C4-2B (cell line): ENCODE data around the gene IL1F10.

ENCODE experiments used
- H3K27ac ChIP-seq: fragments of 450-650 bp; 2 replicates; pipeline ENCODE4 v1.5.1; 2017
- ZFX ChIP-seq: fragments of 450-650 bp; IDR thresholded peaks from 2 replicates; pipeline ENCODE4 v1.6.1; 2017
- TF ChIP-seq, protein P1 (sequence below): fragments of 450-650 bp; conservative IDR thresholded peaks from 2 replicates; pipeline ENCODE4 v1.5.1; 2017; ENCODE audit warnings: mild to moderate bottlenecking

The IL1F10 gene

DNA sequence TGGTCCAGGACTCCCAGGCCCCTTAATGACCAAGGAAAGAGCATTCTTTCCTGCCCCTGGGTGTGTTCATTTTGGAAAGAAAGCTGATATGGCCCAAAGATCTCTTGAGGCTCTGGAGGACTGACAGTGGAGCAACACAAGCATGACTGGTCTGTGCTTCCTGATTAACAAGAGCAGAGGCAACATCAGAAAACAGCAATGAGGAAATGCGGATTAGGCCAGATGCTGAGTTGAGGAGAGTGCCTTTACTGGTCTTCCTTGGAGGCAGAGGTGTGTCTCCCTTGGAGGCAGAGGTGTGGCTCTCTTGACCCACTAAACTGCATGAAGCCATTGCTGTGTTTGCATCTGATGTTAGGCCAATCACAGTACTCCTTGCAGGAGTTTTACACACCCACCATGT is 35.0 kb upstream of the IL1F10 start:
- no peak overlapping the region for H3K27ac ChIP-seq
- TF ChIP-seq, protein P1, sequence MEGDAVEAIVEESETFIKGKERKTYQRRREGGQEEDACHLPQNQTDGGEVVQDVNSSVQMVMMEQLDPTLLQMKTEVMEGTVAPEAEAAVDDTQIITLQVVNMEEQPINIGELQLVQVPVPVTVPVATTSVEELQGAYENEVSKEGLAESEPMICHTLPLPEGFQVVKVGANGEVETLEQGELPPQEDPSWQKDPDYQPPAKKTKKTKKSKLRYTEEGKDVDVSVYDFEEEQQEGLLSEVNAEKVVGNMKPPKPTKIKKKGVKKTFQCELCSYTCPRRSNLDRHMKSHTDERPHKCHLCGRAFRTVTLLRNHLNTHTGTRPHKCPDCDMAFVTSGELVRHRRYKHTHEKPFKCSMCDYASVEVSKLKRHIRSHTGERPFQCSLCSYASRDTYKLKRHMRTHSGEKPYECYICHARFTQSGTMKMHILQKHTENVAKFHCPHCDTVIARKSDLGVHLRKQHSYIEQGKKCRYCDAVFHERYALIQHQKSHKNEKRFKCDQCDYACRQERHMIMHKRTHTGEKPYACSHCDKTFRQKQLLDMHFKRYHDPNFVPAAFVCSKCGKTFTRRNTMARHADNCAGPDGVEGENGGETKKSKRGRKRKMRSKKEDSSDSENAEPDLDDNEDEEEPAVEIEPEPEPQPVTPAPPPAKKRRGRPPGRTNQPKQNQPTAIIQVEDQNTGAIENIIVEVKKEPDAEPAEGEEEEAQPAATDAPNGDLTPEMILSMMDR = no peak
- no peak for TF ChIP-seq ZFX

GRCh38 chr2:113034016-113034415 is 33.8 kb upstream of the IL1F10 start:
- no peak for TF ChIP-seq ZFX
- TF ChIP-seq, protein P1 = no peak
- H3K27ac ChIP-seq = no peak overlapping the region

- H3K27ac ChIP-seq = no peak overlapping the region
- TF ChIP-seq ZFX = no peak
- TF ChIP-seq, protein P1 = no peak
Observed at GRCh38 chr2:113036763-113037162, 31.0 kb upstream of the IL1F10 start.

DNA sequence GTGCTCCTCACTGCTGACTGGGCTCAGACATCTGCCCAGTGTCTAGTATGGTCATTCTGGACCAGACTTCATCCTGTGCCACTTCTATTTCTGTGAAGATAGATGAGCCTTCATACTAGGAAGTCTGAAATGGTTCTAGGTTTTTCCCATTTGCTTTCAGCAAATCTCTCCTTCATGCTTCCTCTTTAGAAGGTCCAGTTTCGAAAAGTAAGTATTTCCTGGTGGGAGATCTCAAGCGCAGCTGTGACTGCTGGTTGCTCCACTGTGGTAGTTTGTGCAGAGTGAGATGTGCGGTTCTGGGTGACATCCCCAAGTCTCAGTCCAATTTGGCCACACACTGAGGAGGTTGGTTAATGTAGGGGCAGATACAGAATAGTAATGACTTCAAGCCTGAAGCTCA is 29.5 kb upstream of the IL1F10 start:
- TF ChIP-seq, protein P1 = no peak
- no peak for TF ChIP-seq ZFX

DNA sequence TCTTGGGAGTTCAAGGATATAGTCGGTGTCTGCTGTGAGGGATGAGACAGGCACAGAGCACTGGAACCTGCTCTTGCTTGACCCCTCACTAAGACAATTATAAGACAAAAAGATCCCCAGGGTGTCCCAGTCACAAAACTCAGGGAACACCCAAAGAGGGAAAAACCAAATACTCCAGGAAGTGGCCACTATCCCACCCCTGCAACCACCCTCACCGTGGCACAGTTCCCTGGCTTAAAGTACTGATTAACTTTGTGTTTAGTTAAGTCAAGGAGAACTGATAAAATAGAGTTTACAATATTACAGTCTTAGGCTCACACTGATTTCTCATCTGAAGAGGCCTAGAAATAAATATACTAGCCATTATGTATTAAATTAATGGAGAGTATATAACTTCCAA is 28.6 kb upstream of the IL1F10 start:
- no peak for TF ChIP-seq ZFX
- TF ChIP-seq, protein P1 = no peak
- no peak overlapping the region for H3K27ac ChIP-seq

More for the DNA sequence above, 29.5 kb upstream of the IL1F10 start:
- no peak overlapping the region for H3K27ac ChIP-seq

DNA sequence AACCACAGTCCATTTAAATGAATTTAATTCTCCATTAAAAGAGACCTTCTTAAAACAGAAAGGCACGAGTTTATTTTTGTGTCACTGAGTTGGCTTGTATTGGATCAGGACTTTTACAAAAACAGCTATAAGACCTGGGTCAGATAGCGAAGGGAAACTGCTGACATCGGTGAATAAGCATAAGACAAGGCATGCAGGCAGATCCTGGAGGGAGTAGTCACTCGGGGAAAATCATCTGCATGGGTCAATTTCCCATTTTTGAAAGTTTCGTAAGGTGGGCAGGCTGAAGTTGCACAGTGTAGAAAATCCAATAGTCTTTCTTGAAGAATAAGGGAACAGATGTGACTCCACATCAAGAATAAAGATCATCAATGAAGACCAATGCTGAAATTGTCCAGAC is 28.1 kb upstream of the IL1F10 start:
- no peak for TF ChIP-seq ZFX

GRCh38 chr2:113041871-113042270 is 25.9 kb upstream of the IL1F10 start:
- no peak overlapping the region for H3K27ac ChIP-seq
- no peak for TF ChIP-seq ZFX
- TF ChIP-seq, protein P1 = peak; percentile 50

More for the DNA sequence above, 28.1 kb upstream of the IL1F10 start:
- no peak overlapping the region for H3K27ac ChIP-seq

DNA sequence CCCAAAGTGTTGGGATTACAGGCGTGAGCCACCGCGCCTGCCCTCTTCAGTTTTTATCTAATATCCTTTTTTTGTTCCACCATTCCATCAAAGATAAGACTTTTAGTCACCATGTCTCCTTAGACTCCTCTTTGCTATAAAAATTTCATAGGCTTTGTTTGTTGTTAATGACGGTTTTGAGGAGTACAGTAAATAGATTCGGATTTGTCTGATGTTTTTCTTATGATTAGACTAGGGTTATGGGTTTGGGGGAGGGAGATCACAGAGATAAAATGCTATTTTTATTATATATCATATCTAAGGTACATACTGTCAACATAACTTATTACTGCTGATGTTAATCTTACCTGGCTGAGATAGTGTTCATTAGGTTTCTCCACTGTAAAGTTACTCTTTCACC is 21.3 kb upstream of the IL1F10 start:
- H3K27ac ChIP-seq = peak overlapping the region; percentile 92
- TF ChIP-seq, protein P1 = no peak
- no peak for TF ChIP-seq ZFX
